ENCODE data around the gene POLH.

GRCh38 chr6:43547222-43547621 is 28.8 kb upstream of the POLH start:
- TF ChIP-seq, protein P1, sequence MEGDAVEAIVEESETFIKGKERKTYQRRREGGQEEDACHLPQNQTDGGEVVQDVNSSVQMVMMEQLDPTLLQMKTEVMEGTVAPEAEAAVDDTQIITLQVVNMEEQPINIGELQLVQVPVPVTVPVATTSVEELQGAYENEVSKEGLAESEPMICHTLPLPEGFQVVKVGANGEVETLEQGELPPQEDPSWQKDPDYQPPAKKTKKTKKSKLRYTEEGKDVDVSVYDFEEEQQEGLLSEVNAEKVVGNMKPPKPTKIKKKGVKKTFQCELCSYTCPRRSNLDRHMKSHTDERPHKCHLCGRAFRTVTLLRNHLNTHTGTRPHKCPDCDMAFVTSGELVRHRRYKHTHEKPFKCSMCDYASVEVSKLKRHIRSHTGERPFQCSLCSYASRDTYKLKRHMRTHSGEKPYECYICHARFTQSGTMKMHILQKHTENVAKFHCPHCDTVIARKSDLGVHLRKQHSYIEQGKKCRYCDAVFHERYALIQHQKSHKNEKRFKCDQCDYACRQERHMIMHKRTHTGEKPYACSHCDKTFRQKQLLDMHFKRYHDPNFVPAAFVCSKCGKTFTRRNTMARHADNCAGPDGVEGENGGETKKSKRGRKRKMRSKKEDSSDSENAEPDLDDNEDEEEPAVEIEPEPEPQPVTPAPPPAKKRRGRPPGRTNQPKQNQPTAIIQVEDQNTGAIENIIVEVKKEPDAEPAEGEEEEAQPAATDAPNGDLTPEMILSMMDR (conservative IDR thresholded peaks at IDR 0.05 in 1 of 2, IDR thresholded peaks at IDR 0.05 in 1 of 2; ENCODE audit: low read depth in 1 of 2, low read length in 2 of 2): no peak
- TF ChIP-seq EZH2 (IDR thresholded peaks at IDR 0.05; ENCODE audit: low read length, missing control alignments): no peak

Data from fibroblast of lung (primary cell).